H9 (cell line): ENCODE data around the gene MDFIC. TPM values are rescaled to one million over a fixed set of nuclear protein-coding genes. Genes with fewer than 3 reads are reported as not detected.

Source experiments
- DNase-seq: peaks from one replicate; pipeline ENCODE4 v3.0.0-alpha.2; 2017
- H2AFZ ChIP-seq: one replicate; pipeline ENCODE4 v1.6.1; 2013; ENCODE audit warnings: mild to moderate bottlenecking, low read length, control low read depth, moderate library complexity
- H2AK5ac ChIP-seq: 2 replicates; pipeline ENCODE4 v1.6.1; 2013; ENCODE audit warnings: low read length, control low read depth, mixed read lengths; ENCODE audit not compliant: insufficient read length
- H2BK120ac ChIP-seq: one replicate; pipeline ENCODE4 v1.6.1; 2013; ENCODE audit warnings: low read depth, mild to moderate bottlenecking, low read length, control low read depth, inconsistent platforms; ENCODE audit not compliant: poor library complexity, severe bottlenecking
- H2BK12ac ChIP-seq: 2 replicates; pipeline ENCODE4 v1.6.1; 2013; ENCODE audit warnings: low read length, control low read depth, mixed read lengths, low read depth; ENCODE audit not compliant: insufficient read length
- H2BK15ac ChIP-seq: 2 replicates; pipeline ENCODE4 v1.6.1; 2013; ENCODE audit warnings: low read depth, low read length, control low read depth
- H2BK20ac ChIP-seq: one replicate; pipeline ENCODE4 v1.6.1; 2013; ENCODE audit warnings: low read depth, mild to moderate bottlenecking, low read length, control low read depth, inconsistent platforms; ENCODE audit not compliant: poor library complexity, severe bottlenecking
- H2BK5ac ChIP-seq: 2 replicates; pipeline ENCODE4 v1.6.1; 2013; ENCODE audit warnings: low read length, control low read depth, mixed read lengths; ENCODE audit not compliant: insufficient read length
- H3K14ac ChIP-seq: 2 replicates; pipeline ENCODE4 v1.6.1; 2013; ENCODE audit warnings: low read length, control low read depth; ENCODE audit not compliant: insufficient read depth
- H3K18ac ChIP-seq: 2 replicates; pipeline ENCODE4 v1.6.1; 2013; ENCODE audit warnings: low read depth, mild to moderate bottlenecking, mixed read lengths, low read length, control low read depth; ENCODE audit not compliant: insufficient read length
- H3K23ac ChIP-seq: 2 replicates; pipeline ENCODE4 v1.6.1; 2013; ENCODE audit warnings: low read length, control low read depth, mixed read lengths, low read depth; ENCODE audit not compliant: insufficient read length
- H3K23me2 ChIP-seq: 2 replicates; pipeline ENCODE4 v1.6.1; 2013; ENCODE audit warnings: low read depth, mild to moderate bottlenecking, mixed read lengths, low read length, control low read depth; ENCODE audit not compliant: insufficient read length, poor library complexity, severe bottlenecking
- H3K27ac ChIP-seq: 2 replicates; pipeline ENCODE4 v1.5.1; 2013; ENCODE audit warnings: low read length, control low read depth, mixed read lengths, low read depth; ENCODE audit not compliant: insufficient read length
- H3K27me3 ChIP-seq: 2 replicates; pipeline ENCODE4 v1.6.1; 2013; ENCODE audit warnings: low read length, control low read depth, inconsistent platforms; ENCODE audit not compliant: insufficient read depth
- H3K4ac ChIP-seq: 2 replicates; pipeline ENCODE4 v1.6.1; 2013; ENCODE audit warnings: low read depth, mild to moderate bottlenecking, control low read depth, inconsistent platforms, low read length, moderate library complexity
- H3K4me1 ChIP-seq: 2 replicates; pipeline ENCODE4 v1.6.1; 2013; ENCODE audit warnings: low read length, control low read depth, inconsistent platforms; ENCODE audit not compliant: insufficient read depth
- H3K4me2 ChIP-seq: 2 replicates; pipeline ENCODE4 v1.6.1; 2013; ENCODE audit warnings: low read length, control low read depth, mixed read lengths; ENCODE audit not compliant: insufficient read length, insufficient read depth
- H3K56ac ChIP-seq: 2 replicates; pipeline ENCODE4 v1.6.1; 2013; ENCODE audit warnings: low read depth, mild to moderate bottlenecking, mixed read lengths, low read length, control low read depth; ENCODE audit not compliant: insufficient read length
- H3K79me1 ChIP-seq: 2 replicates; pipeline ENCODE4 v1.6.1; 2013; ENCODE audit warnings: low read depth, mild to moderate bottlenecking, moderate library complexity, low read length, control low read depth, inconsistent platforms; ENCODE audit not compliant: insufficient read depth, poor library complexity, severe bottlenecking
- H3K79me2 ChIP-seq: 2 replicates; pipeline ENCODE4 v1.6.1; 2013; ENCODE audit warnings: low read length, control low read depth, inconsistent platforms; ENCODE audit not compliant: insufficient read depth
- H3K9ac ChIP-seq: 2 replicates; pipeline ENCODE4 v1.6.1; 2013; ENCODE audit warnings: low read length, control low read depth, mixed read lengths; ENCODE audit not compliant: insufficient read length; ENCODE audit errors: extremely low read depth
- H3K9me3 ChIP-seq: one replicate; pipeline ENCODE4 v1.6.1; 2013; ENCODE audit warnings: low read depth, low read length, inconsistent platforms; ENCODE audit not compliant: control insufficient read depth
- H3T11ph ChIP-seq: one replicate; pipeline ENCODE4 v1.6.1; 2013; ENCODE audit warnings: mild to moderate bottlenecking, low read length, control low read depth, inconsistent platforms
- H4K20me1 ChIP-seq: one replicate; pipeline ENCODE4 v1.6.1; 2013; ENCODE audit not compliant: control insufficient read depth, insufficient read length, insufficient read depth
- H4K5ac ChIP-seq: 2 replicates; pipeline ENCODE4 v1.6.1; 2013; ENCODE audit warnings: low read depth, mild to moderate bottlenecking, mixed read lengths, low read length, control low read depth; ENCODE audit not compliant: insufficient read length
- H4K8ac ChIP-seq: replicated peaks from 2 replicates; pipeline ENCODE4 v1.6.1; 2013; ENCODE audit warnings: low read length, control low read depth, mixed read lengths, low read depth; ENCODE audit not compliant: insufficient read length
- H4K91ac ChIP-seq: 2 replicates; pipeline ENCODE4 v1.6.1; 2013; ENCODE audit warnings: low read depth, mild to moderate bottlenecking, moderate library complexity, mixed read lengths, low read length, control low read depth; ENCODE audit not compliant: insufficient read length
- H3K27ac Mint-ChIP-seq, 3 experiments: 2 replicates in 2 of 3; 3 replicates in 1 of 3; pipeline ENCODE4 v1.8.0; 2020 to 2021; ENCODE audit warnings: mixed read lengths in 3 of 3, mild to moderate bottlenecking in 1 of 3, moderate library complexity in 1 of 3
- H3K27me3 Mint-ChIP-seq: 2 replicates; pipeline ENCODE4 v1.8.0; 2021; ENCODE audit warnings: low read depth, mild to moderate bottlenecking, moderate library complexity, mixed read lengths
- H3K36me3 Mint-ChIP-seq, 3 experiments: 2 replicates in 2 of 3; 3 replicates in 1 of 3; pipeline ENCODE4 v1.8.0; 2020 to 2021; ENCODE audit warnings: low read depth in 3 of 3, mixed read lengths in 3 of 3; ENCODE audit not compliant: insufficient read depth in 1 of 3
- H3K4me1 Mint-ChIP-seq, 2 experiments: 2 replicates each; pipeline ENCODE4 v1.8.0; 2020; ENCODE audit warnings: mixed read lengths in 2 of 2
- H3K4me3 Mint-ChIP-seq, 2 experiments: 2 replicates in 1 of 2; 3 replicates in 1 of 2; pipeline ENCODE4 v1.8.0; 2020 to 2021; ENCODE audit warnings: mild to moderate bottlenecking in 2 of 2, mixed read lengths in 2 of 2, moderate library complexity in 1 of 2
- H3K9me3 Mint-ChIP-seq, 2 experiments: 2 replicates in 1 of 2; 3 replicates in 1 of 2; pipeline ENCODE4 v1.8.0; 2020; ENCODE audit warnings: mild to moderate bottlenecking in 2 of 2, mixed read lengths in 2 of 2, moderate library complexity in 1 of 2
- WGBS: extraction: QIAGEN DNeasy Blood & Tissue Kit; methylation state at CpG from one replicate; pipeline ENCODE4 v1.1.7; 2013; ENCODE audit warnings: missing lambda C conversion rate, low lambda C conversion rate, mixed read lengths; ENCODE audit not compliant: insufficient read length; ENCODE audit errors: extremely low coverage; 5-methylcytosine and 5-hydroxymethylcytosine counted together
- total RNA-seq: library from RNA; stranded (reverse); gene quantifications from 2 replicates; pipeline ENCODE4 v1.2.1, GENCODE V29; 2021
- TF ChIP-seq, protein P1 (sequence below): fragments of 200-600 bp; sonication (generic); conservative IDR thresholded peaks from 3 replicates; pipeline ENCODE4 v1.8.0; 2021; ENCODE audit warnings: antibody characterized with exemption, mild to moderate bottlenecking

Gene MDFIC
- total RNA-seq, 1 experiment from 2014 or later: 2.0 TPM

DNA sequence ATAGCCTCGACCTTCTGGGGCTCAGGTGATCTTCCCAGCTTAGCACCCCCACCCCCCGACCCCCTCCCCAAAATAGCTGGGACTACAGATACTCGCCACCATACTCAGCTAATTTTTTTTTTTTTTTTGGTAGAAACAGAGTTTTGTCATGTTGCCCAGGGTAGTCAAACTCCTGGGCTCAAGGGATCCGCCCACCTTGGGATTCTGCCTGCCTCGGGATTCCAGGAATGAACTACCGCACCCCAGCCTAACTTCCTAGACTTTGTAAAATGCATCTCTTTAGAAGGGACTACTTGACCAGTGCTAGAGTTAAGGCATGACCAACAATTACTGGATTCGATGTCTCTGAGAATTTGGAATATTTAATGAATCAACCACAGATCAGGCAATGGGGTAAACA, 85.9 kb downstream of the MDFIC start:
- H2BK5ac ChIP-seq: no peak overlapping the region
- no peaks in the 10 kb centered on the region for H3K9me3 ChIP-seq
- no peak overlapping the region for H3T11ph ChIP-seq
- no peak overlapping the region for H2BK120ac ChIP-seq
- no peaks in the 10 kb centered on the region for H3K79me2 ChIP-seq
- H4K20me1 ChIP-seq: no peaks in the 10 kb centered on the region
- no peaks in the 10 kb centered on the region for H3K27me3 ChIP-seq
- no peak overlapping the region for H2AFZ ChIP-seq
- no peak for DNase-seq
- Mint-ChIP-seq H3K4me3 (no peak overlapping the region), H3K27ac (no peak overlapping the region), H3K36me3 (no peaks in the 10 kb centered on the region), H3K9me3 (no peaks in the 10 kb centered on the region), H3K4me1 (peaks cover 36 to 39% of the 10 kb centered on the region in 2 experiments), H3K27me3 (peaks cover 50% of the 10 kb centered on the region)
- no peak overlapping the region for H4K8ac ChIP-seq
- H3K4ac ChIP-seq: no peak overlapping the region
- H3K23ac ChIP-seq: no peak overlapping the region
- no peak overlapping the region for H3K4me2 ChIP-seq
- H3K18ac ChIP-seq: no peak overlapping the region
- H2BK20ac ChIP-seq: no peak overlapping the region
- no peak overlapping the region for H3K56ac ChIP-seq
- no peak overlapping the region for H2BK15ac ChIP-seq
- H4K5ac ChIP-seq: no peak overlapping the region
- H3K9ac ChIP-seq: no peak overlapping the region
- H3K79me1 ChIP-seq: no peaks in the 10 kb centered on the region
- H3K27ac ChIP-seq: no peak overlapping the region
- no peak overlapping the region for H3K14ac ChIP-seq
- no peak overlapping the region for H2BK12ac ChIP-seq
- H4K91ac ChIP-seq: no peak overlapping the region
- peaks cover 4% of the 10 kb centered on the region; the same call in 1 of the 2 replicates for H3K4me1 ChIP-seq
- TF ChIP-seq, protein P1, sequence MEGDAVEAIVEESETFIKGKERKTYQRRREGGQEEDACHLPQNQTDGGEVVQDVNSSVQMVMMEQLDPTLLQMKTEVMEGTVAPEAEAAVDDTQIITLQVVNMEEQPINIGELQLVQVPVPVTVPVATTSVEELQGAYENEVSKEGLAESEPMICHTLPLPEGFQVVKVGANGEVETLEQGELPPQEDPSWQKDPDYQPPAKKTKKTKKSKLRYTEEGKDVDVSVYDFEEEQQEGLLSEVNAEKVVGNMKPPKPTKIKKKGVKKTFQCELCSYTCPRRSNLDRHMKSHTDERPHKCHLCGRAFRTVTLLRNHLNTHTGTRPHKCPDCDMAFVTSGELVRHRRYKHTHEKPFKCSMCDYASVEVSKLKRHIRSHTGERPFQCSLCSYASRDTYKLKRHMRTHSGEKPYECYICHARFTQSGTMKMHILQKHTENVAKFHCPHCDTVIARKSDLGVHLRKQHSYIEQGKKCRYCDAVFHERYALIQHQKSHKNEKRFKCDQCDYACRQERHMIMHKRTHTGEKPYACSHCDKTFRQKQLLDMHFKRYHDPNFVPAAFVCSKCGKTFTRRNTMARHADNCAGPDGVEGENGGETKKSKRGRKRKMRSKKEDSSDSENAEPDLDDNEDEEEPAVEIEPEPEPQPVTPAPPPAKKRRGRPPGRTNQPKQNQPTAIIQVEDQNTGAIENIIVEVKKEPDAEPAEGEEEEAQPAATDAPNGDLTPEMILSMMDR: no peak
- no peaks in the 10 kb centered on the region for H3K23me2 ChIP-seq
- no peak overlapping the region for H2AK5ac ChIP-seq
- no CpG with 5 or more reads among the region's 7 CpGs for WGBS
